Activated CD8-positive, alpha-beta T cell treated with anti-CD3 and anti-CD28 coated beads, Interleukin-2, amount 10 ng/mL, durations not matched to agents 7 days and 5 days (primary cell): Measurements from ENCODE around the gene MAN2C1. TPM values are rescaled to one million over a fixed set of nuclear protein-coding genes. Genes with fewer than 3 reads are reported as not detected.
"Not testable (repeated sequence)": the region's sequence is repeated elsewhere in the genome, so short reads cannot be mapped to it uniquely, and the experiment has no call there.

Experiments
- ATAC-seq: fragments of 150-1000 bp; cut with Tn5 transposase; one replicate; pipeline ENCODE4 v1.10.0; 2021; ENCODE audit warnings: moderate library complexity
- CTCF ChIA-PET: fragments of 350-600 bp; sonication (Branson Sonifier 250); formaldehyde crosslinking; loops from one replicate; lab custom pipeline; 2021; ENCODE audit warnings: antibody characterized with exemption; lab: Charles Lee
- POLR2A ChIA-PET: fragments of 350-600 bp; sonication (Branson Sonifier 250); formaldehyde crosslinking; loops from one replicate; lab custom pipeline; 2021; ENCODE audit warnings: antibody characterized with exemption; lab: Charles Lee
- DNase-seq: peaks from one replicate; pipeline ENCODE4 v3.0.0-alpha.2; 2020
- H3K27ac Mint-ChIP-seq: one replicate; pipeline ENCODE4 v1.8.0; 2021; ENCODE audit warnings: mild to moderate bottlenecking, mixed read lengths
- H3K27me3 Mint-ChIP-seq: one replicate; pipeline ENCODE4 v1.8.0; 2021; ENCODE audit warnings: low read depth, mixed read lengths
- H3K36me3 Mint-ChIP-seq: one replicate; pipeline ENCODE4 v1.8.0; 2021; ENCODE audit warnings: low read depth, mixed read lengths
- H3K4me1 Mint-ChIP-seq: one replicate; pipeline ENCODE4 v1.8.0; 2021; ENCODE audit warnings: low read depth, mixed read lengths
- H3K4me3 Mint-ChIP-seq: one replicate; pipeline ENCODE4 v1.8.0; 2021; ENCODE audit warnings: mild to moderate bottlenecking, mixed read lengths
- H3K9me3 Mint-ChIP-seq: one replicate; pipeline ENCODE4 v1.8.0; 2022; ENCODE audit warnings: mixed read lengths; ENCODE audit not compliant: insufficient read depth
- total RNA-seq, 2 experiments: library from RNA; stranded (reverse); gene quantifications; one replicate each; pipeline ENCODE4 v1.2.3, GENCODE V29; 2021

The MAN2C1 gene
- total RNA-seq, 2 experiments from 2014 or later, result 123 to 131 TPM

DNA sequence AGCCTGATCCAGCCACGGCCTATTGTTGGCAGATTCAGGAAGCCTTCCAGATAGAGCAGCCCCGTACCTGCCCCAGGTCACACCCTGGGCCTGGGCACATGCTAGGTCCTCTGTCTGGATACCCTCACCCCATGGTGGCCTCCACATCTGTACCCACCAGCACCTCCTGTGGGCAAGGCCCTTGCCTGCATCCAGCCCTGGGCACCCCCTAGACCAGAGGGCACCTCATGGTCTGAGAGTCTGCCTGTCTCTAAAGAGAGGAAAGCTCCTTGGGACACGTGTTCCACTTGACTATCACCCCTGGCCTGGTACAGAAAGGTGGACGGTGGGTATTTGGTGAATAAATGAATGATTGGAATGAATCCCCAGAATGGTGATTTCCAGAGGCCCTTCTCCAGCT lies 41.4 kb downstream of the MAN2C1 start:
- CTCF ChIA-PET, result no interaction called here
- ATAC-seq, result no peak
- H3K27me3 Mint-ChIP-seq, result peaks cover 3% of the 10 kb centered on the region
- no peaks in the 10 kb centered on the region for H3K4me1 Mint-ChIP-seq
- no peaks in the 10 kb centered on the region for H3K9me3 Mint-ChIP-seq
- POLR2A ChIA-PET, result no interaction called here
- H3K36me3 Mint-ChIP-seq, result no peaks in the 10 kb centered on the region
- H3K4me3 Mint-ChIP-seq, result no peak overlapping the region
- no peak overlapping the region for H3K27ac Mint-ChIP-seq
- DNase-seq, result no peak

- H3K27me3 Mint-ChIP-seq, result peaks cover 6% of the 10 kb centered on the region
- no peak overlapping the region for H3K4me3 Mint-ChIP-seq
- H3K27ac Mint-ChIP-seq, result no peak overlapping the region
- CTCF ChIA-PET, result no interaction called here
- H3K36me3 Mint-ChIP-seq, result no peaks in the 10 kb centered on the region
- DNase-seq (no peak), ATAC-seq (no peak)
- H3K9me3 Mint-ChIP-seq, result no peaks in the 10 kb centered on the region
- POLR2A ChIA-PET, result no interaction called here
- no peaks in the 10 kb centered on the region for H3K4me1 Mint-ChIP-seq
Measured at GRCh38 chr15:75325922-75326321, 42.5 kb downstream of the MAN2C1 start.

DNA sequence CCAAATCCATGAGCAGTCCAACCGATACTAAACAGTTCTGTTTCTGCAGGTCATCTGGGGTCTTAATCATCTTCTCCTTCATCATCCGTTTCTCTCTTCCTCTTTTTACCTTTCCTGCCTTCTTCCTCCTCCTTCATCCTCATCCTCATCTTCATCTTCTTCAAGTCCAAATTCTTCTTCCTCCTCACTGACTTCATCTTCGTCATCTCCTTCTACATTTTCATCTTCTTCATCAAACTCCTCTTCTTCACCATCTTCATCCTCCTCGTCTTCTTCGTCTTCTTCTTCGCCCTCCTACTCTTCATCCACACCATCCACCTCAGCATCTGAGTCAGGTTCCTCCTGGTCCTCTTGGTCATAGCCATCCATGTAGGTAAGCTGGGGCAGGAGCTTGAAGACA lies 46.7 kb downstream of the MAN2C1 start:
- no peaks in the 10 kb centered on the region for H3K4me1 Mint-ChIP-seq
- ChIA-PET CTCF (no interaction called here), POLR2A (no interaction called here)
- no peak overlapping the region for H3K4me3 Mint-ChIP-seq
- ATAC-seq (no peak), DNase-seq (no peak)
- no peak overlapping the region for H3K27ac Mint-ChIP-seq
- no peaks in the 10 kb centered on the region for H3K9me3 Mint-ChIP-seq
- peaks cover 9% of the 10 kb centered on the region for H3K27me3 Mint-ChIP-seq
- H3K36me3 Mint-ChIP-seq, result no peaks in the 10 kb centered on the region

DNA sequence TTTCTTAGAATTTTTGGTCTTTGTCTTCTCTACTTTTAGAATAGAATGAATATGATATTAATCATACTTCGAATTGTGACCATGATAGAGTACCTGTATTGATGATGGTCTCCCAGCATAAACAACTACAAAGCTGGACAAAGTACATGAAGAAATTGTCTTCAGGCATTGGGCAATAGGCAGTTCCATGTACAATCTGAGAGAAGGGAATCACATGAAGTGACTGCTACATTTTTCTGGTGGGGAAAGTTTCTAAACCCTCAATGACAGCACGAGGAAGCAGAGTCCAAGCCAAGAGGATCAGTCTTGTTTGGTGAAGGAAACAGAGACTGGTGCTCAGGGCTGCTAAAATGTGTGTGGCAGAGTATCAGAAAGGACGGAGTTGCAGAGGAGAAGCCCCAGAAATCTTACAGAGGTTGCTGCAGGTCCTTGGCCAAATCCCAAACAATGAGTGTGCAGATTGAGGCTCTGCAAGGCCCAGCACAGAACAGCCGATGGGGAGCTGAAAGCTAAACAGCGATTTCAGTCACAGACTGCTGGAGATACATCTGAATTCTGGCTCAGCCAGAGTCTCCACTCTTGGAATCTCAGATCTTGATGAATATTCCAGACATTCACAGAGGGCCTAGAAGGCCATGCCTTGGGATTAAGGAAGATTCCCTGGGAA lies 49.0 kb downstream of the MAN2C1 start:
- CTCF ChIA-PET, H3K27ac Mint-ChIP-seq, DNase-seq, H3K4me3 Mint-ChIP-seq, ATAC-seq, H3K9me3 Mint-ChIP-seq, POLR2A ChIA-PET, H3K36me3 Mint-ChIP-seq, H3K4me1 Mint-ChIP-seq, H3K27me3 Mint-ChIP-seq: not testable (repeated sequence)

- DNase-seq (no peak), ATAC-seq (no peak)
- POLR2A ChIA-PET, result no interaction called here
- Mint-ChIP-seq H3K27ac (no peak overlapping the region), H3K36me3 (no peaks in the 10 kb centered on the region), H3K4me3 (no peak overlapping the region), H3K4me1 (peaks cover 10% of the 10 kb centered on the region), H3K9me3 (no peaks in the 10 kb centered on the region), H3K27me3 (peaks cover 9% of the 10 kb centered on the region)
- CTCF ChIA-PET, result no interaction called here
Measured at GRCh38 chr15:75314552-75315290, 53.7 kb downstream of the MAN2C1 start.

- Mint-ChIP-seq H3K27me3 (peaks cover 18% of the 10 kb centered on the region), H3K36me3 (no peaks in the 10 kb centered on the region), H3K4me3 (no peak overlapping the region), H3K27ac (no peak overlapping the region), H3K4me1 (peaks cover 11% of the 10 kb centered on the region), H3K9me3 (no peaks in the 10 kb centered on the region)
- DNase-seq (no peak), ATAC-seq (no peak)
- CTCF ChIA-PET, result no interaction called here
- POLR2A ChIA-PET, result no interaction called here
Measured at GRCh38 chr15:75313116-75313845, 55.1 kb downstream of the MAN2C1 start.

- ATAC-seq, H3K27ac Mint-ChIP-seq, CTCF ChIA-PET, H3K4me3 Mint-ChIP-seq, H3K36me3 Mint-ChIP-seq, H3K9me3 Mint-ChIP-seq, DNase-seq, POLR2A ChIA-PET: not testable (repeated sequence)
- peaks cover 13% of the 10 kb centered on the region for H3K4me1 Mint-ChIP-seq
- peaks cover 22% of the 10 kb centered on the region for H3K27me3 Mint-ChIP-seq
Measured at GRCh38 chr15:75312548-75312947, 55.9 kb downstream of the MAN2C1 start.

GRCh38 chr15:75309711-75310110 lies 58.7 kb downstream of the MAN2C1 start:
- H3K27me3 Mint-ChIP-seq, result peaks cover 33% of the 10 kb centered on the region
- POLR2A ChIA-PET, result no interaction called here
- CTCF ChIA-PET, result no interaction called here
- H3K4me1 Mint-ChIP-seq, result peaks cover 13% of the 10 kb centered on the region
- H3K27ac Mint-ChIP-seq, result no peak overlapping the region
- no peak for ATAC-seq
- no peak for DNase-seq
- no peaks in the 10 kb centered on the region for H3K36me3 Mint-ChIP-seq
- no peaks in the 10 kb centered on the region for H3K9me3 Mint-ChIP-seq
- H3K4me3 Mint-ChIP-seq, result no peak overlapping the region

GRCh38 chr15:75307778-75308390 lies 60.5 kb downstream of the MAN2C1 start:
- Mint-ChIP-seq H3K9me3 (no peaks in the 10 kb centered on the region), H3K4me1 (peaks cover 24% of the 10 kb centered on the region), H3K27ac (no peak overlapping the region), H3K4me3 (no peak overlapping the region), H3K27me3 (peaks cover 46% of the 10 kb centered on the region), H3K36me3 (no peaks in the 10 kb centered on the region)
- ChIA-PET CTCF (interaction anchor here (0.7 kb wide), 1 partner anchor 58 kb away, joined by 3 read pairs; no protein-coding TSS in a partner anchor), POLR2A (no interaction called here)
- ATAC-seq (peak; percentile 63), DNase-seq (peak; percentile 45)

- no peaks in the 10 kb centered on the region for H3K36me3 Mint-ChIP-seq
- H3K27ac Mint-ChIP-seq, result no peak overlapping the region
- POLR2A ChIA-PET, result no interaction called here
- no peak for ATAC-seq
- H3K27me3 Mint-ChIP-seq, result peaks cover 46% of the 10 kb centered on the region
- H3K9me3 Mint-ChIP-seq, result no peaks in the 10 kb centered on the region
- H3K4me1 Mint-ChIP-seq, result peaks cover 14% of the 10 kb centered on the region
- H3K4me3 Mint-ChIP-seq, result no peak overlapping the region
- no peak for DNase-seq
- CTCF ChIA-PET, result interaction anchor here (1.5 kb wide), 1 partner anchor 30 kb away, joined by 3 read pairs; the partner anchor contains the start of gene COMMD4
Measured at GRCh38 chr15:75306188-75306587, 62.2 kb downstream of the MAN2C1 start.
